Hematopoietic multipotent progenitor cell treated with erythropoietin and hydrocortisone succinate and interleukin-3 and kit ligand, for 4 days (in vitro differentiated cells): Measurements from ENCODE around the gene ASIC4.

ENCODE experiments used
- DNase-seq: peaks from one replicate; pipeline ENCODE4 v3.0.0-alpha.2; 2015

Gene ASIC4

DNA sequence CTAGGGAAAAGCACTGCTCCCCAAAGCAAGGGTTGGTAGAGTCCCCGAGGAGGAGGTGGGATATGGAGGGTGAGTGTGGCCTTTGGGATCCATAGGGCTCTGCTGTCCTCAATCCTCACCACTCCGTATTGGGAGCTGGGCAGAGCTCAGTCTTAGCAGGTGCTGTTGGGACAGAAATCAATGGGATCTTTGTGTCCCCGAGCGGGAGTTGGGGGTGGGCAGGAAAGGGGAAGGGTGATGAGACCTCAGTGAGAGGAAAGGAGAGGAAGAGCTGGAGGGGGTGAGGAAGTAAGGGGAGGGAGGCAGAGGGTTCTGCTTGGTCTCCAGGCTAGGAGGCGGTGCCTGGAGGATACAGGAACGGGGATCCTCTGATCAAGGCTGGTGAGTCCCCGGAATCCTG lies 2.6 kb downstream of the ASIC4 start:
- no peak for DNase-seq

DNA sequence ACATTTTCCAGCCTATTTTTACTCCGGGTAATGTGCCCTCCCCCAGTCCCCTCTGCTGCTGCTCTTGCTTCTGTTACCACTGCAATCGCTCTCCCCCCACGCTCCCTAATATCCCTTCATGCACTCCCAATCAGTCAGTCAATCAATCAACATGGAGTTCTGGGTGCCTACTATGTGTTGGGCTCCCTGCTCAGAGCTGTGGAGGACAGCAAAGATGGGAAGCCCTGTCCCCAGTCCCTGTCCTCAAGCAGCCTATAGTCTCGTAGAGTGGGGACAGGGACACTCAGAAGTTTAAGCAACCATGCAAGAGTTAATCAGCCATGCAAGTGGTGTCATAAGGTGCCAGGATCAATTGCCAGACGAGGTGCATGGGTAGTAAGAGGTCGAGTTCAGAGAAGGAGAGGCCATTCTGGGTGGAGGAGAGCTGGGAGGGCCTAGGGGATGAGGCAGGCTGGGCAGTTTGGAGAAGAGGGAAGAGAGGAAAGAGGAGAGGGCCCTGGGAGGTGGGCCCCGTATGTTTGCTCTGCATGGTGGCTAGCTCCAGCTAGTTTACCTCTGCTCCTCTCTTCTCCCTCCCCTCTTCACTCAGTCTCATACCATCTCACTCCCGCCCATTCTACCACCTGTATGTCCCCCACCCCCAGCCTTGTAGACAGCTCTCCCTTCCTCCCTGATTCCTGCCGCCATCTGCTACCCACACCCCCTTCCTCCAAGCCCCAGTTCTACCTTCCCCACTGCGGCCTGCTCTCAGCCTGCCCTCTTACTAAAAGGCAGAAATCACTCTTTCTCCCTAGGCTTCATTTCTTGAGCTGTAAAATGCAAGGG lies 3.9 kb downstream of the ASIC4 start:
- no peak for DNase-seq

DNA sequence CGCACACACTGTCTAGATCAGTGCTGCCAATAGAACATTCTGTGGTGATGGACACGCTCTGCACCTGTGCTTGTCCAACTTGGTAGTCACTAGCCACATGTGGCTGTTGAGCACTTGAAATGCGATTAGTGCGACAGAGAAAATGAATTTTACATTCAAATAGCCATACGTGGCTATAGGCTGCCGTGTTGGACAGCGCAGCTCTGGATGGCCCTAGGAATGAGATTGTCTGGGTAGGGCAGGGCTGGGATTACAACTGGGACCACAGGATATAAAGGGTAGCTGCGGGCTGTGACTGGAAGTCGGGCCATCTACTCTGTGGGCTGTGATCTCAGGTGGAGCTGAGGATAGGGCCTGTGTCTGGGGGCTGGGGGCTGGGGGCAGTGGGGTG lies 5.2 kb downstream of the ASIC4 start:
- no peak for DNase-seq

DNA sequence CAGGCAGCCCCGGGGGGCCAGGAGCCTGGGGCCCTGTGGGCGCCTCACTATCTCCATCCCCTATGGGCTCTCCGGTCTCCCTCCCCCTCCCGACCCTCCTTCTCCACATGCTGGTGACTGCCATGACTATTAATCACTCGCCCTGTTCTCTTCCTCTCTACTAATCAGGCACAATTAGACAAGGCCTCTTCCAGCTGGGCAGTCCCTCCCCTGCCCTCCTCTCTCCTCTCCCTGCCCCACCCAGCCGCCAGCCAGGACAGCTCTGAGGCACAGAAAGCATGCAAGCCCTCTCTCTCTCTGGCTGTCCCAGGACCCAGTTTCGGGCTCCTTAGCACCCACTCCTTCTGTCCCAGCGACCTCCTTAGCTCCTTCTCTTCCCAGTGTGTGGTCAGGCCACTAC lies 5.8 kb downstream of the ASIC4 start:
- DNase-seq, result peak; percentile 74

DNA sequence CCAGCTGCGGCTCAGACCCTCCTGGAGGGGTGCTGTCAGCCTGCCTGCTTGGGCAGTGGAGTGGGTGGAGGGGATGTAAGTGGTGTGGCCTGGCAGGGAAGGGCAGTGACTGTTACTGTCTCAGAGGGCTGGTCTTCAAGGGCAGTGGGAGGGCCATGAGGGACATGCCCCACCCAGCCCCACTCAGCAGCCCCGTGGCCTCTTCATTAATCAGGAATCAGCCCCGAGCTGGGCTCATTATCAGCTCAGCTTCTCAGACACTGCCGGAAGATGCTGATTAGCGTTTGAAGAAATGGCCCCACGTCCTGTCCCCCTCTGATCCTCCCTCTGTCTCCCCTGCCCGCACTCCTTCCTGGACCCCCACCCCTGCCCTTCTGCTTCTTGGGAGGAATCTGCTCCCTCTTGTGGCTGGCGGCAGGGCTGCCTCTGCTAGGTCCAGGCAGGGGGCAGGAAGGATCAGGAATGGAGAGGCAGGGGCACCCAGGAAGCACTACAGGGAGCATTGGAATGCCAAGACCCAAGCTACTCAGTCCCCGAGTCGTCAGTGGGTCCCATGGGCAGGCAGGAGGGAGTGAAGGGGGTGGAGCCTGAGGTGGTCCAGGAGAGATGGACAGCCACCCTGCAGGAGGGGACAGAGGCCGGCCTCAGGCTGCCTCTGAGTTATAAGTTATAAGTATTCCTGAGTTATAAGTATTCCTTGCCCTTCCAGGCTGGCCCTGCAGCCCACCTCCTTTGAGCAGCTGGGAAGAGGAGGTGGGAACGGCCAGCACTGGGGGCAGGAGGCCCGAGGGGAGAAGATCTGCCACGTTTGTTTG lies 7.0 kb downstream of the ASIC4 start:
- DNase-seq, result peak; percentile 95

DNA sequence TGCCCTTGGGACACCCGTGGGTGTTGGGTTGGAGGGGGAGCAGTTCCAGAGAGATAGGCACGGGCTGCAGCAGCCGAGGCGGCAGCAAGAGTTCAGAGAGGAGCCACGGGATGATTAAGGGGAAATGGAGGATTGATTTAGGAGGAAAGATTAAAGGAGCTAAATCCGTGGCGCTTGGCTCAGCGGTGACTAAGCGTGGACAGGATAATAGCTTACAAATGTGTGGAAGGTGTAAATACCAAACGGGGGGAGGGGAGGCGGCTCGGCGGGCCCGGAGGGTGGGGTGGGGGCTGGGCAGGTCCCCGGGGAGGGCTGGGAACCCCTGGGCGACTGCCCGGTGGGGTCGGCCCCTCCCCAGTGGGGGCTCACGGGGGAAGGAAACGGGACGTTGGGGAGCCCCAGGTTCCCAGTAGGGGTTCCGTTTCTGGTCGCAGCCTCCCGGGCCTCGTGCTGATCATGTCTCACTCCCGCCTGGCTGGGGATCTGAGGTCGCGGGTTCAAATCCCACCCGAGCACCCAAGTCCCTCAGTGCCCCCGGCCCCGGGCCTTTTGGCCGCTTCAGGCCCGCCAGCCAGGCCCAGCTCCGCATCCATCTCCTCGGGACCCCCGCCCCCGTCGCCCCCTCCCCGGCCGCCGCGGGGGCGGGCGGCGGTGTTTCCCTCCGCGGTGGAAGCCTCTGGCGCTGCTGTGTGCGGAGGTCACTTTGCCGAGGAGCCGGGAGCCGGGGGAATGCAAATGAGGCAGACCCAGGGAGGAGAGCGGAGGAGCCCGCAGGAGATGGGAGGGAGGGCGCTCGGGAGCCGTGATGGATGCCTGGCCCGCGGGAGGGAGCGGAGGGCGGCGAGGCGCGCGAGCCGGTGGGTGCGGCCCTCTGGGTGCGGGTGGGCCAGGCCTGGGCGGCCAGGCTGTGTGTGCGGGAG lies 8.1 kb downstream of the ASIC4 start:
- DNase-seq, result peak; percentile 57

DNA sequence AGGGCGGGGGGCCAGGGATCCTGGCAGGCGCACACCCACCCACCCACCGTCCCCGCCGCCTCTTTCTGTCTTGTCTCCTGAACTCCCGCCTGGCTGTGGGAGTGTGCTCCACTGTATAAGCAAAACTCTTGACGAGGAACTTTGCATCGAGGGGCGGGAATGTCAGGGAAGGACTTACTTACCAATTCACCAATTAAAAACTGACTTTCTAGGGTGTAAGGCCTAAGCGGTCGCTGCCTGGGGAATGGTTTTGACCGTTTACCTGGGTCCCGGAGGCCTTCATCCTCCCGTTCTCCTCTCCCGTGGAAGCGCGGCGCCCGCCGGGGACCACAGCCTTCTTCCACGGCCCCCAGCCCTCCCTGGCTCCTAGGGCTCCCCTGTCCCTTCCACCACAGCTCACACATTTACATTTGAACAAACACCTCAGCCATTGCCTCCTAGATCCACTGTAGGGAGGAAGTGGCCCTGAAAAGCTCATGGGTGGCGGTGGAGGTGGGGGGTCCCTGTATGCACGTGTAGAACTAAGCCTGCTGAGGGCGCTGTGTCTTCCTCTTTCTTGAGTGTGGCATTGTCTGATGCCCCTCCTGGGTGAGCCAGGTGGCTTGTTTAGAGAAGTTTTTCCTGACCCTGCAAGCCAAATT lies 8.9 kb downstream of the ASIC4 start:
- DNase-seq, result peak; percentile 52

DNA sequence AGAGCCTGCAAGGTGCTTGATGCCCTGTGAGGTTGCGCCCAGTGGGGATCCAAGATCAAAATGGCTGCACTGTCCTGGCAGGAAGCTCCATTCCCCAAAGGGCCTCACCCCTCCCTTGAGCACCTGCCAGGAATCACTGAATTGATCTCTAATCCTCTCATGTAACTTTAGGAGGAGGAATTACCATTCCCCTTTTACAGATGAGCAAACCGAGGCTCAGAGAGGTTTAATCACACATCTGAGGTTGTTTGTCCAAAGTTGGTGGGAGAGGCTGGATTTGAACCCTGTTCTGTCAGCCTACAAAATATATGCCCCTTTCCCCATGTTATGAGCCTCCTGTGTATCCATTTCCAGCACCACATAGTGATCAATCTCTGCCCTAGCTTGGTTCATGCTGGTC lies 10.5 kb downstream of the ASIC4 start:
- DNase-seq, result no peak

DNA sequence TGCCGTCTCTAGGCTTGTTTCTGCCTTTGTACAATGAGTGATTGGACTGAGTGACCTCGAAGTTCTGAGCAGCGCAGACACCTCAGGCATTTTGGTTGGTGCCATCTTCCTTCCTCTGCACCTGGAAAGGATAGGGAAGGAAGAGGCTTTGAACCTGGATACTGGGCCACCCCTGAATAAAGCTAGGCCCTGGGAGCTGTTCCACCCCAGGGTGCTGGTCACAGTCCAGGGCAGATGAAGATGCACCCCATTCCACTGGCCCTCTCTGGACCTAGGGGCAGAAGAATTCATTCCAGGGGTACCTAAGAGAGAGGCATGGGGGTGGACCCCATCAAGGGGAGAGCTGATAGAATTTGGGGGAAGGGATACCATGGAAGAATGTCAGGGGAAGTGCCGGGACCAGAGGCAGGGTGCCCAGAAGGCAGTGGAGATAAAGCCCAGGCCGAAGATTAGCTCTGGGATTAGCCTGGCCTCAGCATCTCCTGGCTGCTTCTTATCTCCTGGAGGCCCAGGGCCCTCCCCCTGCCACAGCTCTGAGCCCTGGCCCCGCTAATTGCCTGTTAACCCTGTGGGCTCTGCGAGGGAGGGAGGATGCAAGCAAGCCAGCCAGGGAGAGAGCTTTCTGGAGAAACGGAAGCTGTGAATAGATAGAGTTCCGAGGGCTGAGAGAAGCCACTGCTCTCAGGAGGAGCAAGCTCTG lies 11.4 kb downstream of the ASIC4 start:
- DNase-seq, result peak; percentile 93

DNA sequence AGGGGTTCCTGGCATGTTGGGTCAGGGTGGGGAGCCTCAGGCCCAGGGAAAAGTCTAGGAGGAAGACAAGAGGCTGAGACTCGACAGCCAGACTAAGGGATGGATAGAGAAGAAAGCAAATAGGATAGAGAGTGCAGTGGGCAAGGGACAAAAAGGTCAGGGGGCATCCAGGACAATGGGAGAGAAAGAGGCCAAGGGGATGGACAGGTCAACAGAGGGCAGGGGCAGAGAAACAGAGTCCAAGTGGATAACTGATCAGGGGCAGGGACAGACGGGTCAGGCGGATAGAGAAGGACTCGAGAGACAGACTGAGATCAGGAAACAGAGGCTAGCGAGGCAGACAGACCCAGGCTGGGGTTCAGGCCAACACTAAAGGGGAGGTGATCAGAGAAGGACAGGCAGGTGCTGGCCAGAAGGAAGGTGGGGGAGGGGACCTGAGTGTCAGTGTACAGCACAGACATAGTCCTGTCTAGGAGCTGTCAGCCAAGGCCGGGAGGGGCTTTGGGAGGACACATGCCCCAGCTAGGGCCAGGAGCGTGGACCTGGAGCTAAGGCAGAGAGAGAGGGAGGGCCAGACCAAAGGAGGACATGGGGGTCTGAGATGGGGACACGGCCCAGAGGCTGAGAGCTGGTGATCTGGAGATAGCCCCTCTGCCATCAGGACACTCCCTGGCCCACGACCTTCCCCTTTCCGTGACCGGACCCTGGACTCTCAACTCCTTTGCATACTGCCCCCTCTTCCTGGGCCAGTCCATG lies 12.2 kb downstream of the ASIC4 start:
- DNase-seq, result no peak

DNA sequence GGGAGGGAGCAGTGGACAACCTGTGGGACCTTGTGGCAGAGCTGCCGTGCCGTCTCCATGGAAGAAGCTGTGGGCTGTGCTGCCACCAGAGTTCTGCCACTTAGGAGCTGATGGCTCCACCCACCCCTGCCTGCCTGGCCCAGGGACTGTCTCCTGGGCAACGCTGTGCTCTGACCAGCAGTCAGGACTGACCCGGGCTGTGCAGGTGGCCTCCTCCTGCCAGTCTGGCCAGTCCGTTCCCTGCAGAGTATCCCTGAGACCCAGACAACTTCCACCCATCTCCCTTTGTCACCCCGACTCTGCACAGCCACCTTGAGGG lies 12.8 kb downstream of the ASIC4 start:
- DNase-seq, result no peak

DNA sequence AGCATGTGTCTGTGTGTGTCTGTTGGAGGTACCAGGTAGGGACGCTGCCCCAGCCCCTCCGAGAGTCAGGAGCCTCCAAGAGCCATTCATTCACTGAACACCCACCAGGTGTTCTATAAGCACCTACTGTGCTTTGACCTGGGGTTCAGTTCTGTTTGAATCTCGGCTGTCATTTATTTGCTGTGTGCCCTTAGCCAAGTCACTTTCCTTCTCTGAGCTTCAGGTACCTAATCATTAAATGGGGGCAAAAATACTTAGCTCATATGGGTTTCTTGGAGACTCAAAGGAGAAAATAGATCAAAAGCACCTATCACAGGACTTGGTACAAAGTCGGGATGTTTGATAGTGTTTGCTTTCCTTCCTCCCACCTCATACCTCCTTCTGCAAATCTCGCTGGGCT lies 13.2 kb downstream of the ASIC4 start:
- no peak for DNase-seq

DNA sequence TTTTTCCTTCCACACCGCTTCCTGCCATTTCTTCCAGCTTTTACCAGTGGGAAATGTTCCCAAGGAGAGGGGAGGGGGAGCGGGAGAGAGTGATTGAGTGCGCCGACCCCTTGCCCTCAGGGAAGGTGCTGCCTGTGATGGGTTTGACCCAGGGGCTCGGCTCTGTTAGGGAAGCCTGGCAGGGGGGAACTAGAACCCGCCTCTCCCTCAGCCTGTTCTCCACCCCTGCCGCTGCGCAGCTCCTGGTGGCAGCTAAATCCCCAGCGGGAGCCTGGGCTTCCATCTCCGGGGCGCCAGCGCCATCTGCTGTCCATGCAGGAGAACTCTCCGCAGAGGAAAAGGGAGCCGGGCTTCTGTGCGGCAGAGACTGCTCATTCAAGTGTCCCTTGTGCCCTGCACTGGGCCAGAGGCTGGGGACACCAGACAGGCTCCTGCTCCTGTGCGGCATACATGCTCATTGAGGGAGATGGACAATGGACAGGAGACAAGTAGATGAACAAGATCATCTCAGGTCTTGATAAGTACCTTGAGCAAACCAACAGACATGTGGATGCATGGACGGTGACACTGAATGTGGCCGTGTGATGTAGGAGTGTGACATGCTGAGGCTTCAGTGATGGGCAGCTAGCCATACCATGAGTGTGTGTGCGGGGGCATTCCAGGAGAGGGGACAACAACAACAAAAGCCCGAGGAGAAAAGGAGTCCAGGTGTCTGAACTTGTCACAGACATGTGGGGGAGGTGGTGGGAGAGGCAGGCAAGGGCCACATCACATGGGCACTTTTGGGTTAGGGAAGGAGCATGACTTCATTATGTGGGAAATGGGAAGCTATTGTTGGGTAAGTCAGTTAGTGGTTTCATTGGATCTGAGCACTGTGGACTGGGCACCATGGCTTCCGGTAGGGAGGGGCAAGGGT lies 16.0 kb downstream of the ASIC4 start:
- peak; percentile 94 for DNase-seq

DNA sequence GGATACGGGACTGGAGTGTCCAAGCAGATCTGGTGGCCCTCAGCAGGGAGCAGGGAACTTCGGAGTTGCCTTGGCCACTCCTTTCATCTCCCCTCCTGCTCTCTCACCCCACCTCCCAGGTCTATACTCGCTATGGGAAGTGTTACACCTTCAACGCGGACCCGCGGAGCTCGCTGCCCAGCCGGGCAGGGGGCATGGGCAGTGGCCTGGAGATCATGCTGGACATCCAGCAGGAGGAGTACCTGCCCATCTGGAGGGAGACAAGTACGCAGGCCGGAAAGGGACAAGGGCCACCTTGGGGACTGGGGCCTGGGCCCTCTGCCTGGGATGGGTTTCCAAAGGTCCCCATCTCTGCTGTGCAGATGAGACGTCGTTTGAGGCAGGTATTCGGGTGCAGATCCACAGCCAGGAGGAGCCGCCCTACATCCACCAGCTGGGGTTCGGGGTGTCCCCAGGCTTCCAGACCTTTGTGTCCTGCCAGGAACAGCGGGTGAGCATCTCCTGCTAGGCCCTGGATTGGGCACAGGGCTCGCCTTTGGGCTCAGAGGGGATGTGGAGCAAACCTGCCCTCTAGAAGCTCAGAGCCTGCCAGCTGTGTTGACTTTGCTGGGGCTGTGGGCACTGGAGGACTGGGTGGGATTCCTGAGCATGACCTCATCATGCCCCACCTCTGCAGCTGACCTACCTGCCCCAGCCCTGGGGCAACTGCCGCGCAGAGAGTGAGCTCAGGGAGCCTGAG lies 17.5 kb downstream of the ASIC4 start:
- no peak for DNase-seq

DNA sequence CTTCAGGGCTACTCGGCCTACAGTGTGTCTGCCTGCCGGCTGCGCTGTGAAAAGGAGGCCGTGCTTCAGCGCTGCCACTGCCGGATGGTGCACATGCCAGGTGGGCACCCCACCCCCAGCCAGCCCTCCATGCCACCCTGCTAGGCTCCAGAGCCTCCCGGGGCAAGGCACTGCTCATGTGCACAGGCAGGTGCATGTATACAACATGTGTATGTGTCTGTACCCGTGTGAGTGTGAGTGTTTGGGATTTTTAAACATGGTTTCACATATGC lies 18.0 kb downstream of the ASIC4 start:
- no peak for DNase-seq

DNA sequence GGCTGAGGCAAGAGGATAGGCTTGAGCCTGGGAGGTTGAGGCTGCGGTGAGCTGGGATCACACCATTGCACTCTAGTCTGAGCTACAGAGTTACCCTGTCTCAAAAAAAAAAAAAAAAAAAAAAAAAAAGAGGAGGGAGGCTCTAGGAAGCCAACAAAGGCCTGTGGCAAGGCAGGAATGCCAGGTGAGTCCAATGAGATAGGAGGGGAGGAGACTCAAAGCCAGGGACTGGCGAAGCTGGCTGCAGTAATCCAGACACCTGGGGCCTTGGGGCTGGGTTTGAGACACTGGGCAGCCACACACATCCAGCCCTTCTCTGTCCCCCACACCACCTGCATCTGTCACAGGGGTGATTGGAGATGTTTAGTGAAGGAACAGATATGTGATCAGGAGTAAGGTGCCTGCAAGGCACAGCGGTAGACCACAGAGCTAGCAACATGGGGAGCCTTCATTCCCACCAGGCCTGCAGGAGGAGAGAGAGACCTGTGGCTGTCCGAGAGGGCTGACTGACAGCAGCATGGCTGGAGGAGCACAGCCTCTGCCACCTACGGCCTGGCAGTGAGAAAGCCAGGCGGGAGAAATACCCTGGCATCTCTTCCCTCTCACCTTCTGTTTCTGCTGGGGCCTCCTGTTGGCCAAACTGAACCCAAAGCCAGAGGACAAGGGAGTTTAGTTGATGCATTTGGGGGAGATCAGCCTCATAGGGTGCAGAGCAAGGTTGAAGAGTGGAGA lies 19.8 kb downstream of the ASIC4 start:
- no peak for DNase-seq

DNA sequence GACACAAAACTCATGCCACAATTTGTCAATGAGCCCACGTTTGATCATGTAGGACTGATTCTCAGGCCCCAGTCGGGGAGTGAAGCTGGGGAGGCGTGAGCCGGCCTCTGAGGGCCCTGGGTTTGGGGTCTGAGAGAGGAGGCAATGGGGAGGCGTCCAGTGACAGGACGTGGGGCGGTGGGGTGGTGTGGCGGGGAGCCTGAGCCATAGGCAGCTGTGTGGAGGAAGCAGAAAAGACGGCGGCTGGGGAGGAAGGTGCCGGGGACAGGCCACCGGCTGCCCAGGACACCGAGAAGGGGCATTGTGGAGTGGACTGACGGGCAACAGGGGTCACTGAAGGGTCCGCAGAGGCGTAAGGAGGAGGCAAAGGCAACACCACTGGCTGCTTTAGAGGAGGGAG lies 22.1 kb downstream of the ASIC4 start:
- no peak for DNase-seq

DNA sequence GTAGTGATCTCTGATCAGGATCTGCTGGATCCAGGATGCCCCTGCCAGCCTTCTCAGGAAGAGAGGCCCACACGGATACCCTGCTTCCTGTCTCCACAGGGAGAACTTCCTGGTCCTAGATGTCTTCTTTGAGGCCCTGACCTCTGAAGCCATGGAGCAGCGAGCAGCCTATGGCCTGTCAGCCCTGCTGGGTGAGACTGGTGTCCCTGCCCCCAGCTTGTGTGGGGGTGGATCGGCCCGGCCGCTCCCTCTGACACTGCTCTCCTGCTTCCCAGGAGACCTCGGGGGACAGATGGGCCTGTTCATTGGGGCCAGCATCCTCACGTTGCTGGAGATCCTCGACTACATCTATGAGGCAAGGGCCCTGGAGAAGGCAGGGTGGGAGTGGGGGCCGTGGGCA lies 22.7 kb downstream of the ASIC4 start:
- DNase-seq, result no peak
